ENCODE measurements around the gene C2CD3. TPM values are rescaled to one million over a fixed set of nuclear protein-coding genes. Genes with fewer than 3 reads are reported as not detected.

Gene C2CD3
- 10 to 100 TPM; 19.9 to 25.7 TPM for total RNA-seq

GRCh38 chr11:74170694-74171629, at the start of gene C2CD3, which contains the start of gene PPME1:
Gene C2CD3 (minus strand): TSS chr11:74171002. CDS start chr11:74170792, 210 bp downstream.
Gene PPME1 (plus strand): TSS chr11:74171289. CDS start chr11:74171422, 133 bp downstream.
- Histone ChIP-seq H3K27me3 (no peaks in the 10 kb centered on the region), H3K36me3 (no peaks in the 10 kb centered on the region), H3K27ac (peak within 1 kb of the TSS; percentile 68), H3K4me1 (peaks cover 5% of the 10 kb centered on the region), H3K9me3 (no peaks in the 10 kb centered on the region), H3K9ac (ENCODE audit: low read depth in 2 of 2, low read length in 2 of 2) (peak within 1 kb of the TSS; percentile 74 to 84), H3K4me3 (peak within 1 kb of the TSS; percentile 59)
- intact Hi-C loops (cut with DNase I) = no loop called here
- TF ChIP-seq CTCF (IDR thresholded peaks at IDR 0.05) = no peak
- peak; percentile 98 for DNase-seq

- Histone ChIP-seq H3K9ac (ENCODE audit: low read depth in 2 of 2, low read length in 2 of 2) (no peak overlapping the region), H3K27me3 (no peaks in the 10 kb centered on the region), H3K27ac (no peak overlapping the region), H3K9me3 (no peaks in the 10 kb centered on the region), H3K4me3 (no peak overlapping the region), H3K4me1 (no peaks in the 10 kb centered on the region), H3K36me3 (no peaks in the 10 kb centered on the region)
- DNase-seq = no peak
- intact Hi-C loops (cut with DNase I) = no loop called here
- no peak for TF ChIP-seq CTCF (IDR thresholded peaks at IDR 0.05)
Observed at GRCh38 chr11:74220376-74220775, 49.6 kb upstream of the C2CD3 start.

- no peak for TF ChIP-seq CTCF (IDR thresholded peaks at IDR 0.05)
- no peaks in the 10 kb centered on the region for H3K36me3 ChIP-seq
- intact Hi-C loops (cut with DNase I) = no loop called here
Observed at GRCh38 chr11:74212533-74212932, 41.7 kb upstream of the C2CD3 start.

GRCh38 chr11:74208507-74208906, 37.7 kb upstream of the C2CD3 start:
- Histone ChIP-seq H3K27ac (no peak overlapping the region), H3K4me3 (no peak overlapping the region), H3K4me1 (no peaks in the 10 kb centered on the region), H3K27me3 (no peaks in the 10 kb centered on the region), H3K9me3 (no peaks in the 10 kb centered on the region), H3K36me3 (no peaks in the 10 kb centered on the region), H3K9ac (ENCODE audit: low read depth in 2 of 2, low read length in 2 of 2) (no peak overlapping the region)
- TF ChIP-seq CTCF (IDR thresholded peaks at IDR 0.05) = no peak
- intact Hi-C loops (cut with DNase I) = no loop called here
- DNase-seq = no peak

More at GRCh38 chr11:74212533-74212932, 41.7 kb upstream of the C2CD3 start:
- DNase-seq = no peak
- H3K27ac ChIP-seq = no peak overlapping the region
- no peaks in the 10 kb centered on the region for H3K27me3 ChIP-seq
- no peaks in the 10 kb centered on the region for H3K9me3 ChIP-seq
- no peak overlapping the region for H3K9ac ChIP-seq (ENCODE audit: low read depth in 2 of 2, low read length in 2 of 2)
- H3K4me1 ChIP-seq = no peaks in the 10 kb centered on the region
- H3K4me3 ChIP-seq = no peak overlapping the region

GRCh38 chr11:74206746-74207145, 35.9 kb upstream of the C2CD3 start:
- no peak overlapping the region for H3K9ac ChIP-seq (ENCODE audit: low read depth in 2 of 2, low read length in 2 of 2)
- no peaks in the 10 kb centered on the region for H3K9me3 ChIP-seq
- no peak overlapping the region for H3K4me3 ChIP-seq
- intact Hi-C loops (cut with DNase I) = no loop called here
- H3K27me3 ChIP-seq = no peaks in the 10 kb centered on the region
- no peak for TF ChIP-seq CTCF (IDR thresholded peaks at IDR 0.05)
- DNase-seq = no peak
- no peaks in the 10 kb centered on the region for H3K36me3 ChIP-seq
- no peak overlapping the region for H3K27ac ChIP-seq
- H3K4me1 ChIP-seq = no peaks in the 10 kb centered on the region

Data from colonic mucosa (tissue), 4 donors.